Naive B cell (primary cell): ENCODE measurements around the gene OR3A1. TPM values are rescaled to one million over a fixed set of nuclear protein-coding genes. Genes with fewer than 3 reads are reported as not detected.
"Not testable (repeated sequence)": the region's sequence is repeated elsewhere in the genome, so short reads cannot be mapped to it uniquely, and the experiment has no call there.

Experiments used
- ATAC-seq, 2 donors: fragments of 150-1000 bp; cut with Tn5 transposase; 2 replicates each; pipeline ENCODE4 v1.10.0; 2021; ENCODE audit warnings: low read depth in 2 of 2, mild to moderate bottlenecking in 2 of 2, moderate library complexity in 2 of 2
- DNase-seq: peaks from one replicate; pipeline ENCODE4 v3.0.0; 2022
- H3K27ac Mint-ChIP-seq, 6 donors: one replicate each; pipeline ENCODE4 v1.8.0; 2020 to 2022; ENCODE audit warnings: mild to moderate bottlenecking in 6 of 6, mixed read lengths in 6 of 6, moderate library complexity in 5 of 6, inconsistent platforms in 2 of 6
- H3K27me3 Mint-ChIP-seq, 3 donors: one replicate each; pipeline ENCODE4 v1.8.0; 2021 to 2022; ENCODE audit warnings: mixed read lengths in 3 of 3, mild to moderate bottlenecking in 1 of 3
- H3K36me3 Mint-ChIP-seq, 2 donors: one replicate each; pipeline ENCODE4 v1.8.0; 2020 to 2022; ENCODE audit warnings: mixed read lengths in 2 of 2, inconsistent platforms in 1 of 2, mild to moderate bottlenecking in 1 of 2
- H3K4me1 Mint-ChIP-seq, 3 donors: one replicate each; pipeline ENCODE4 v1.8.0; 2020 to 2022; ENCODE audit warnings: mixed read lengths in 3 of 3, inconsistent platforms in 1 of 3, mild to moderate bottlenecking in 1 of 3, moderate library complexity in 1 of 3
- H3K4me3 Mint-ChIP-seq, 8 donors: one replicate each; pipeline ENCODE4 v1.8.0; 2020 to 2022; ENCODE audit warnings: mild to moderate bottlenecking in 8 of 8, mixed read lengths in 8 of 8, moderate library complexity in 8 of 8, inconsistent platforms in 2 of 8
- H3K9me3 Mint-ChIP-seq, 7 donors: one replicate each; pipeline ENCODE4 v1.8.0; 2020 to 2022; ENCODE audit warnings: mixed read lengths in 7 of 7, mild to moderate bottlenecking in 5 of 7, inconsistent platforms in 2 of 7, moderate library complexity in 1 of 7
- polyA plus RNA-seq, 6 donors: library from polyadenylated mRNA; unstranded; fragments of 300-500 nt; fragmentation: Illumina TruSeq; gene quantifications; one replicate each; pipeline ENCODE4 v1.2.3, GENCODE V29; 2021; ENCODE audit warnings: low read depth in 6 of 6

OR3A1 gene
- polyA plus RNA-seq, 6 donors from 2014 or later: 0.30 to 0.77 TPM; not detected in 4

- ATAC-seq: no peak
- H3K27ac Mint-ChIP-seq: no peak overlapping the region
- H3K27me3 Mint-ChIP-seq: peaks cover 0 to 39% (median 22%) of the 10 kb centered on the region in 3 donors
- peaks cover 0 to 6% (median 5%) of the 10 kb centered on the region in 3 donors for H3K4me1 Mint-ChIP-seq
- no peak for DNase-seq
- peaks cover 0 to 23% (median 10%) of the 10 kb centered on the region in 7 donors for H3K9me3 Mint-ChIP-seq
- no peak overlapping the region for H3K4me3 Mint-ChIP-seq
- no peaks in the 10 kb centered on the region for H3K36me3 Mint-ChIP-seq
These were observed 41.6 kb downstream of the OR3A1 start for GRCh38 chr17:3256575-3256974.

GRCh38 chr17:3249013-3249412 is 49.1 kb downstream of the OR3A1 start:
- not testable (repeated sequence) for ATAC-seq, DNase-seq, H3K27ac Mint-ChIP-seq, H3K4me3 Mint-ChIP-seq, H3K27me3 Mint-ChIP-seq, H3K4me1 Mint-ChIP-seq, H3K36me3 Mint-ChIP-seq, H3K9me3 Mint-ChIP-seq

- ATAC-seq: peak in 1 of 2 donors; percentile 47
- H3K4me1 Mint-ChIP-seq, DNase-seq, H3K9me3 Mint-ChIP-seq, H3K36me3 Mint-ChIP-seq, H3K27me3 Mint-ChIP-seq, H3K4me3 Mint-ChIP-seq, H3K27ac Mint-ChIP-seq: not testable (repeated sequence)
These were observed 53.3 kb downstream of the OR3A1 start for GRCh38 chr17:3244841-3245240.

GRCh38 chr17:3241044-3241443 is 57.1 kb downstream of the OR3A1 start:
- ATAC-seq, H3K9me3 Mint-ChIP-seq, H3K36me3 Mint-ChIP-seq, H3K4me1 Mint-ChIP-seq, H3K27me3 Mint-ChIP-seq, H3K4me3 Mint-ChIP-seq, DNase-seq: not testable (repeated sequence)
- peak overlapping the region in 1 of 6 donors; percentile 31 for H3K27ac Mint-ChIP-seq

Other genes starting within 250 kb of the OR3A1 start
- gene OR1D5, start 234.8 kb downstream of the OR3A1 start, polyA plus RNA-seq: not detected
- gene OR1D2, start 193.9 kb downstream of the OR3A1 start, polyA plus RNA-seq: not detected
- not detected for gene OR1G1, start 170.8 kb downstream of the OR3A1 start, polyA plus RNA-seq
- not detected for gene OR1A2, start 100.8 kb downstream of the OR3A1 start, polyA plus RNA-seq
- gene OR1A1, start 90.7 kb downstream of the OR3A1 start, polyA plus RNA-seq: not detected
- gene OR3A2, start 87.9 kb upstream of the OR3A1 start, polyA plus RNA-seq: 1 to 10 TPM in 2 of 6 donors, not detected in 4; 1.2 TPM
- not detected for gene OR1E1, start 100.0 kb upstream of the OR3A1 start, polyA plus RNA-seq
- gene OR3A3, start 113.0 kb upstream of the OR3A1 start, polyA plus RNA-seq: not detected
- gene OR1E2, start 135.5 kb upstream of the OR3A1 start, polyA plus RNA-seq: not detected
- not detected for gene SPATA22, start 173.5 kb upstream of the OR3A1 start, polyA plus RNA-seq
- not detected for gene ASPA, start 177.6 kb upstream of the OR3A1 start, polyA plus RNA-seq